ENCODE data around the gene BLM.
A peak's percentile ranks its signal among the peaks of the same experiment; 100 is the strongest.
"Not testable (repeated sequence)": the region's sequence is repeated elsewhere in the genome, so short reads cannot be mapped to it uniquely, and the experiment has no call there.

BLM gene

DNA sequence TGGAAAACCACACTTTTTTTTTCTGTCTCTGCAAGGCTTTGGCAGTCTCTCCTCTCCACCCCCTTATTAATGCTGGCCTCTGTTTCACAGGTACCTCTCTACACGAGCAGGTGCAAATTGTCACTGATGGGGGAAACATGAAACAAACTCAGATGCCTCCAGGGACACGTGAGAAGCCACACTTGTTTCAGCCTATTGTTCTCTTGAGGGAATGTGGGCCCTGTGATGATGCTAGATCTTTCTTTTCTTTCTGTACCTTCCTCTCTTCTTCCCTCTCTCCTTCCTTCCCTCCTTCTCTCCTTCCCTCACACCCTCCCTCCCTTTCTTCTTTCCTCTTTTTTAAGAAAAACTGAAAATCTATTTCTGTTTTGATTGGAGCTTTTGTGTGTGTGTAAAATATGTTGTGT, 5.7 kb upstream of the BLM start:
- peaks cover 12% of the 10 kb centered on the region; the same call in 1 of the 2 replicates for H3K36me3 ChIP-seq (ENCODE audit: insufficient read depth, low read depth, low read length)
- no peaks in the 10 kb centered on the region for H3K27me3 ChIP-seq (ENCODE audit: insufficient read depth, low read length)
- no peak overlapping the region for H3K9ac ChIP-seq (ENCODE audit: low read depth, low read length)
- no peak overlapping the region for H3K27ac ChIP-seq (ENCODE audit: low read length)
- no peaks in the 10 kb centered on the region for H3K9me3 ChIP-seq (ENCODE audit: insufficient read depth, low read depth, low read length)
- H3K4me3 ChIP-seq (ENCODE audit: low read length): no peak overlapping the region
- no peaks in the 10 kb centered on the region; the same call in 1 of the 2 replicates for H3K4me1 ChIP-seq (ENCODE audit: insufficient read depth, low read length)

DNA sequence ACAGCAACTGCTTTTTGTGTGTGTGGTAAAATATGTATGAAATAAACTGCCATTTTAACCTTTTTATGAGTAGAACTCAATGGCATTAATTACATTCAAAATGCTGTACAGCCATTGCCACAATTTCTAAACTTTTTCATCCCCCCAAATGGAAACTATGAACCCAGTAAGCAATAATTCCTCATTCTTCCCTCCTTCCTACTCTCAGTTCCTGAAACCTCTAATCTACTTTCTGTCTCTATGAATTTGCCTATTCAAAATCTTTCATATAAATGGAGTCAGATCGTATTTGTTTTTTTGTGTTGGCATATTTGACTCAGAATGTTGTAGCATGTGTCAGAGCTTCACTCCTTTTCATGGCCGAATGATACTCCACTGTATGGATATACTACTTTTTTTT, 5.3 kb upstream of the BLM start:
- Histone ChIP-seq H3K27me3 (ENCODE audit: insufficient read depth, low read length) (no peaks in the 10 kb centered on the region), H3K4me3 (ENCODE audit: low read length) (no peak overlapping the region), H3K36me3 (ENCODE audit: insufficient read depth, low read depth, low read length) (peaks cover 12% of the 10 kb centered on the region; the same call in 1 of the 2 replicates), H3K9me3 (ENCODE audit: insufficient read depth, low read depth, low read length) (no peaks in the 10 kb centered on the region), H3K4me1 (ENCODE audit: insufficient read depth, low read length) (no peaks in the 10 kb centered on the region; the same call in 1 of the 2 replicates), H3K9ac (ENCODE audit: low read depth, low read length) (no peak overlapping the region), H3K27ac (ENCODE audit: low read length) (no peak overlapping the region)

DNA sequence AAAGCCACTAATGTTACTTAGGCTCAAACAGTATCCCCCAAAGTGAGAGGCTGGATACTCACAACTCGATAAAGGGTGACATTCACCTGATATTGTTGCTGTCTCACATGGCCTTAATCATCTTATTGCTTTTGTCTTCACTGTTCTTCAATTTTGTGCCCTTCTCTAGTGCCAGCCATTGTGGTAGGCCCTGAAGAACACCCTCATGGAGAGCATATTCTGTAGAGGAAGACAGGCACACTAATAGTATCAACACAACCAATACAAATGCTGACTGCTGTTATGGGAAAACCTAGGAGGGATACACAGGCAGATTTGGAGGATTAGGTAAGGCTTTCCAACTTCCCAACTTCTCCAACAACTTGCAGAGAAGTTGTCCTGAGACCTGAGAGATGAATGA, 4.1 kb upstream of the BLM start:
- Histone ChIP-seq H3K36me3 (ENCODE audit: insufficient read depth, low read depth, low read length) (peaks cover 12% of the 10 kb centered on the region; the same call in 1 of the 2 replicates), H3K4me3 (ENCODE audit: low read length) (no peak overlapping the region), H3K27me3 (ENCODE audit: insufficient read depth, low read length) (no peaks in the 10 kb centered on the region), H3K27ac (ENCODE audit: low read length) (no peak overlapping the region), H3K4me1 (ENCODE audit: insufficient read depth, low read length) (peaks cover under 1% of the 10 kb centered on the region; the same call in 1 of the 2 replicates), H3K9me3 (ENCODE audit: insufficient read depth, low read depth, low read length) (no peaks in the 10 kb centered on the region), H3K9ac (ENCODE audit: low read depth, low read length) (no peak overlapping the region)

DNA sequence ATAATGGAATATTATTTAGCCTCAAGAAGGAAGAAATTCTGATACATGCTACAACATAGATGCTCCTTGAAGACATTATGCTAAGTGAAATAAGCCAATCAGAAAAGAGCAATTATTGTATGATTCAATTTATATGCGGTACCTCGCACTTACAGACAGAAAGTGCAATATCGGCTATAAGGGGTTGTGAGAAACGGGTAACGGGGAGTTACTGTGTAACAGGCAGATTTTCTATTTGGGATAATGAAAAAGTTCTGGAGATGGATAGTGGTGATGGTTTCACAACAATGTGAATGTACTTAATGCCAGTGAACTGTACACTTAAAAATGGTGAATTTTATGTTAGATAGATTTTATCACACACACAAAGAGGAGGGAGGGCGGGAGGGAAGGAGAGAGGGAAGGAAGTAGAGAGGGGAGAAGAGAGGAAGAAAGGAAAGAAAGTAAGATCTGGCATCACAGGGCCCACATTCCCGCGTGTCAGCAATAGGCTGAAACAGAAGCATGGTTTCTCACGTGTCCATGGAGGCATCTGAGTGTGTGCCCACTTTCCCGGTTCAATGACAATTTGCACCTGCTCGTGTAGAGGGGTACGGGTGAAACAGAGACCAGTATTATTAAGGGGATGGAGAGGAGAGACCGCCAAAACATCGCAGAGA, 700 bp upstream of the BLM start:
- H3K36me3 ChIP-seq (ENCODE audit: insufficient read depth, low read depth, low read length): peaks cover 16% of the 10 kb centered on the region; the same call in 1 of the 2 replicates
- H3K27me3 ChIP-seq (ENCODE audit: insufficient read depth, low read length): no peaks in the 10 kb centered on the region
- no peaks in the 10 kb centered on the region for H3K9me3 ChIP-seq (ENCODE audit: insufficient read depth, low read depth, low read length)
- peak overlapping the region; percentile 20 for H3K27ac ChIP-seq (ENCODE audit: low read length)
- H3K4me3 ChIP-seq (ENCODE audit: low read length): peak overlapping the region; percentile 96
- H3K4me1 ChIP-seq (ENCODE audit: insufficient read depth, low read length): peaks cover 3% of the 10 kb centered on the region
- peak overlapping the region; percentile 91 for H3K9ac ChIP-seq (ENCODE audit: low read depth, low read length)

DNA sequence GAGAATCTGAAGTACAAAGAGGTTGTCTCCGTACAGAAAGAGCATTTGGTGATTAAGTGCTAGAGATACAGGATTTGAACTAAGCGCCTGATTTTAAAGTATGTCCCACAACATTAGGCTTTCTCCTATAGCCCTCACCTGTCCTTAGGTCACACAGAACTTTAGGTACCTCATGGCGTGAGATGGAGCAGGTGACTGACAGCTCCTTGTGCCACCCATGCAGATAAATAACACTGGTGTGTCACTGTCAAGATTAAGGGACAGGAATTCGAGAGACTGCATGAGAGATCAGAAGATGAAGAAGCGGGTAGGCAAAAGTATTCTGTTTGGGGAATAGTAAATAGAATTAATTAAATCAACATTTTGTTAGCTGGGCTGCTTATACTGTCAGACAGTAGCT, 1.1 kb downstream of the BLM start:
- Histone ChIP-seq H3K36me3 (ENCODE audit: insufficient read depth, low read depth, low read length) (peaks cover 11% of the 10 kb centered on the region; the same call in 1 of the 2 replicates), H3K9me3 (ENCODE audit: insufficient read depth, low read depth, low read length) (no peaks in the 10 kb centered on the region), H3K9ac (ENCODE audit: low read depth, low read length) (peak overlapping the region; percentile 93), H3K27me3 (ENCODE audit: insufficient read depth, low read length) (no peaks in the 10 kb centered on the region), H3K27ac (ENCODE audit: low read length) (no peak overlapping the region), H3K4me1 (ENCODE audit: insufficient read depth, low read length) (peaks cover 3% of the 10 kb centered on the region), H3K4me3 (ENCODE audit: low read length) (peak overlapping the region; percentile 96)

DNA sequence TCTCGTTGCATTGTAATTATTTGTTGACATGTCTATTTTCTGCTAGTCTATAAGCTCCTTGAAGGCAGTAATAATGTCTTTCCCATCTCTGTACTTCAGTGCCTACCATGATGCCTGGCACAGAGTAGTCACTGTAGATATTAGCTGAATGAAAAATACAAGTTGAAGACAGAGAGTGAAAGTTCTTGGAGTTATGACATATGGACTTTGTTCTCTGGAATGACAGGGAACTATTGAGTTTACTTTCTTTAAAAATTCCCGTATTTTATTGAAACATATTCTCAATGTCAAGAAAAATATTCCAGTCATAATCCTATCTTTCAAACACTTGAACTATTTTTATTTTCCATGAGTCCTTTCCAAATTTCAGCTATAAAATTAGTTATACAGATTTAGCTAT, 3.0 kb downstream of the BLM start:
- H3K36me3 ChIP-seq (ENCODE audit: insufficient read depth, low read depth, low read length): peaks cover 16% of the 10 kb centered on the region
- H3K4me3 ChIP-seq (ENCODE audit: low read length): no peak overlapping the region
- H3K27ac ChIP-seq (ENCODE audit: low read length): no peak overlapping the region
- H3K9ac ChIP-seq (ENCODE audit: low read depth, low read length): no peak overlapping the region
- H3K9me3 ChIP-seq (ENCODE audit: insufficient read depth, low read depth, low read length): no peaks in the 10 kb centered on the region
- peaks cover 3% of the 10 kb centered on the region for H3K4me1 ChIP-seq (ENCODE audit: insufficient read depth, low read length)
- H3K27me3 ChIP-seq (ENCODE audit: insufficient read depth, low read length): no peaks in the 10 kb centered on the region

DNA sequence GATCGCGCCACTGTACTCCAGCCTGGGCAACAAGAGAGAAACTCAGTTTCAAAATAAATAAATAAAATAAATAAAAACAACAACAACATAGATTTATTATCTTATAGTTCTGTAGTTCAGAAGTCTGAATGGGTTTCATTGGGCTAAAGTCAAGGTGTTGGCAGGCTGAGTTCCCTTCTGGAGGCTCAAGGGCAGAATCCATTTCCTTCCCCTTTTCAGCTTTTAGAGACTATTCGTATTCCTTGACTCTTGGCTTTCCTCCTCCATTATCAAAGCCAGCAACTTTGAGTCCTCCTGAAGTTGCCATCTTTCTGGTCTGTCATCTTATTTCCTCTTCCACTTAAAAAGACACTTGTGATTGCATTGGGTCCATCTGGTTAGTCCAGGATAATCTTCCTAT, 12.1 kb downstream of the BLM start:
- peaks cover 31% of the 10 kb centered on the region for H3K36me3 ChIP-seq (ENCODE audit: insufficient read depth, low read depth, low read length)
- no peaks in the 10 kb centered on the region for H3K9me3 ChIP-seq (ENCODE audit: insufficient read depth, low read depth, low read length)
- H3K27ac ChIP-seq (ENCODE audit: low read length): no peak overlapping the region
- no peaks in the 10 kb centered on the region for H3K27me3 ChIP-seq (ENCODE audit: insufficient read depth, low read length)
- no peak overlapping the region for H3K9ac ChIP-seq (ENCODE audit: low read depth, low read length)
- H3K4me3 ChIP-seq (ENCODE audit: low read length): no peak overlapping the region
- H3K4me1 ChIP-seq (ENCODE audit: insufficient read depth, low read length): no peaks in the 10 kb centered on the region

DNA sequence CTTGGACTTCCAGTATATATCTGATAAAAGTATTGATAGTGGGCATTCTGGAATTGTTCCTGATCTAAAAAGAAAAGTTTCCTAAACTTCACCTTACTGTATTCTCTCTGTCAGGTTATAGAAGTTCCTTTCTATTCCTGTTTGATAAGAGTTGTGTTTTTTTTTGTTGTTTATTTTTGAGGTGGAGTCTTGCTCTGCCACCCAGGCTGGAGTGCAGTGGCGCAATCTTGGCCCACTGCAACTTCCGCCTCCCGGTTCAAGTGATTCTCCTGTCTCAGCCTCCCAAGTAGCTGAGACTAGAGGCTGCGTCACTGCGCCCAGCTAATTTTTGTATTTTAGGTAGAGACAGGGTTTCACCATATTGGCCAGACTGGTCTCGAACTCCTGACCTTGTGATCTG, 13.1 kb downstream of the BLM start:
- Histone ChIP-seq H3K27me3 (ENCODE audit: insufficient read depth, low read length) (no peaks in the 10 kb centered on the region), H3K9ac (ENCODE audit: low read depth, low read length) (no peak overlapping the region), H3K27ac (ENCODE audit: low read length) (no peak overlapping the region), H3K36me3 (ENCODE audit: insufficient read depth, low read depth, low read length) (peaks cover 26% of the 10 kb centered on the region), H3K9me3 (ENCODE audit: insufficient read depth, low read depth, low read length) (no peaks in the 10 kb centered on the region), H3K4me3 (ENCODE audit: low read length) (no peak overlapping the region), H3K4me1 (ENCODE audit: insufficient read depth, low read length) (no peaks in the 10 kb centered on the region)

DNA sequence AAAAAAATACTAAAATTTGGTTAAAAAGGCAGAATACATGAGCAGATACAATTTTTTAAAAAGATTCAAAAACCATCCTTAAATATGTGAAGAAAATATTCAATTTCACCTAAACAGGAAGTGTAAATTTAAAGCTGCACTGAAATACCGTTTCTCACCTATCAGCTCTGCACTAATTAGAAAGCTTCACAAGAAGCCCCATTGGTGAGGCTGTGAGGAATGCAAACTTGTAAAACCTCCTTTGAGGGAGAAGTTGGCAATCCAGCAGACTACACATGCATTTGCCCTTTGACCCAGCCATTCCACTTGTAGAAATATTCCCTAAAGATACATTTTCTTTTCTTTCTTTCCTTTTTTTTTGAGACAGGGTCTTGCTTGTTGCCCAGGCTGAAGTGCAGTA, 18.8 kb downstream of the BLM start:
- H3K4me1 ChIP-seq (ENCODE audit: insufficient read depth, low read length): no peaks in the 10 kb centered on the region
- no peaks in the 10 kb centered on the region for H3K9me3 ChIP-seq (ENCODE audit: insufficient read depth, low read depth, low read length)
- H3K27ac ChIP-seq (ENCODE audit: low read length): no peak overlapping the region
- no peak overlapping the region for H3K9ac ChIP-seq (ENCODE audit: low read depth, low read length)
- no peak overlapping the region for H3K4me3 ChIP-seq (ENCODE audit: low read length)
- H3K27me3 ChIP-seq (ENCODE audit: insufficient read depth, low read length): no peaks in the 10 kb centered on the region
- peaks cover 11% of the 10 kb centered on the region for H3K36me3 ChIP-seq (ENCODE audit: insufficient read depth, low read depth, low read length)

DNA sequence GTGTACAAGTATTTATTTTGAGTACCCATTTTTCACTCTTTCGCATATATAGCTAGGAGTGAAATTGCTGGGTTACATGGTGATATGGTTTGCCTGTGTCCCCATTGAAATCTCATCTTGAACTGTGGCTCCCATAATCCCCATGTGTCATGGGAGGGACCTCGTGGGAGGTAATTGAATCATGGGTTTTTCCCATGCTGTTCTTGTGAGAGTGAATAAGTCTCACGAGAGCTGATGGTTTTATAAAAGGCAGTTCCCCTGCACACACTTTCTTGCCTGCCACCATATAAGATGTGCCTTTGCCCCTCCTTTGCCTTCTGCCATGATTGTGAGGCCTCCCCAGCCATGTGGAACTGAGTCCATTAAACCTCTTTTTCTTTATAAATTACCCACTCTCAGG, 23.4 kb downstream of the BLM start:
- H3K27ac ChIP-seq (ENCODE audit: low read length); H3K9me3 ChIP-seq (ENCODE audit: insufficient read depth, low read depth, low read length); H3K27me3 ChIP-seq (ENCODE audit: insufficient read depth, low read length); H3K9ac ChIP-seq (ENCODE audit: low read depth, low read length); H3K36me3 ChIP-seq (ENCODE audit: insufficient read depth, low read depth, low read length); H3K4me1 ChIP-seq (ENCODE audit: insufficient read depth, low read length); H3K4me3 ChIP-seq (ENCODE audit: low read length): not testable (repeated sequence)

DNA sequence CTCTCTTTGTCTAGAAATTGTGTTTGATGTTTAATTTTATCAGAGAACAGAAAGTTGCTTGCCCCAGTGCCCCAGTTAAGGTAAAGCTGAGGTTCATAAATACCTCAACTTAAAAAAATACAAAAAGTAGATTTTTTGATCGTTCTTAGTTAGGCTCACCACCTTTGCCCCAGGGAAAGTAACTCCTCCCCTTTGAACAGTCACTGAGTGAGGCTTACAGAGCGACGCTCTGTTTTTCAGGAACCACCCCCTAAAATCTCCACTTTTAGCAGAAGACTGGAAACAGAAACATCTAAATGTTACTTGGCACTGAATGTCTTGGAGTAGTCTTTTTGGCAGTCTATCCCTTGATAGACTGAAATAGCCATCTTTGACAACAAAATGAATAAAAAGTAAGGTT, 24.9 kb downstream of the BLM start:
- H3K27me3 ChIP-seq (ENCODE audit: insufficient read depth, low read length): no peaks in the 10 kb centered on the region
- no peak overlapping the region for H3K4me3 ChIP-seq (ENCODE audit: low read length)
- no peaks in the 10 kb centered on the region for H3K9me3 ChIP-seq (ENCODE audit: insufficient read depth, low read depth, low read length)
- no peak overlapping the region for H3K9ac ChIP-seq (ENCODE audit: low read depth, low read length)
- no peak overlapping the region for H3K27ac ChIP-seq (ENCODE audit: low read length)
- H3K4me1 ChIP-seq (ENCODE audit: insufficient read depth, low read length): no peaks in the 10 kb centered on the region
- H3K36me3 ChIP-seq (ENCODE audit: insufficient read depth, low read depth, low read length): peaks cover 2% of the 10 kb centered on the region; the same call in 1 of the 2 replicates

DNA sequence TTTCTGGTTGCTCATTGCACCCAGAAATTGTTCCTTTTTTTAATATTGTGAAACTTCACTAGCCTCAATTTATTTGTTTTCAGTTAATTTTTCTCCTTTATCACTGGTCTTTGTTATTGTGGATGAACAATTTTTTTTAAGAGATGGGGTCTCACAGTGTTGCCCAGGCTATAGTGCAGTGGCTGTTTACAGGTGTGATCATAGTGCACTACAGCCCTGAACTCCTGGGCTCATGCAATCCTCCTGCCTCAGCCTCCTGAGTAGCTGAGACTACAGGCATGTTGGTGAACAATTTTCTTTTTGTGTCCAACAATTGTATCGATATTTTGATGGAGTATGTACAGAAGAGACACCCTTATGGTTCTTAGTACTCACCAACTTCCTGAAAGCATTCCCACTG, 26.3 kb downstream of the BLM start:
- Histone ChIP-seq H3K9ac (ENCODE audit: low read depth, low read length) (no peak overlapping the region), H3K36me3 (ENCODE audit: insufficient read depth, low read depth, low read length) (peaks cover 7% of the 10 kb centered on the region; the same call in 1 of the 2 replicates), H3K4me3 (ENCODE audit: low read length) (no peak overlapping the region), H3K4me1 (ENCODE audit: insufficient read depth, low read length) (no peaks in the 10 kb centered on the region), H3K27me3 (ENCODE audit: insufficient read depth, low read length) (no peaks in the 10 kb centered on the region), H3K9me3 (ENCODE audit: insufficient read depth, low read depth, low read length) (no peaks in the 10 kb centered on the region), H3K27ac (ENCODE audit: low read length) (no peak overlapping the region)

All from iPS-20b (cell line).